GM12878 (cell line): ENCODE measurements around the gene GAK. TPM values are rescaled to one million over a fixed set of nuclear protein-coding genes. Genes with fewer than 3 reads are reported as not detected.

Experiments
- ATAC-seq: fragments of 200-7000 bp; cut with Tn5 transposase; 3 replicates; pipeline ENCODE4 v1.9.1; 2020; ENCODE audit warnings: mild to moderate bottlenecking, moderate library complexity
- BruUV-seq: library from RNA; stranded (reverse); fragments of 400-500 nt; replicated peaks from 2 replicates; lab custom pipeline; 2021; lab: Mats Ljungman, UMichigan
- CTCF ChIA-PET: fragments of 300-600 bp; sonication (Branson Sonifier 250); formaldehyde crosslinking; extraction: SDS; loops from one replicate; lab custom pipeline; 2021; ENCODE audit warnings: inconsistent platforms; lab: Yijun Ruan, JAX
- POLR2A ChIA-PET: fragments of 350-600 bp; formaldehyde crosslinking; extraction: SDS; loops from one replicate; lab custom pipeline; 2021; ENCODE audit warnings: inconsistent platforms; lab: Charles Lee
- RAD21 ChIA-PET: fragments of 300-600 bp; sonication (Branson Sonifier 250); formaldehyde crosslinking; loops from one replicate; lab custom pipeline; 2023; ENCODE audit warnings: antibody characterized with exemption; ENCODE audit not compliant: unreplicated experiment; lab: Charles Lee
- SMC1A ChIA-PET: fragments of 300-600 bp; sonication (Branson Sonifier 250); formaldehyde crosslinking; loops from one replicate; lab custom pipeline; 2023; ENCODE audit not compliant: unreplicated experiment, uncharacterized antibody; lab: Charles Lee
- DNase-seq: peaks from one replicate; pipeline ENCODE4 v3.0.0-alpha.2; 2011; ENCODE audit warnings: low read depth, low spot score
- FAIRE-seq: peaks from 3 replicates; lab custom pipeline; 2011; peaks lifted over from hg19 to GRCh38; lab: Jason Lieb, UNC
- H2AFZ ChIP-seq: 2 replicates; pipeline ENCODE4 v1.6.0; 2011; ENCODE audit warnings: low read depth, low read length, control low read depth; ENCODE audit not compliant: control insufficient read depth
- H3K27ac ChIP-seq: 2 replicates; pipeline ENCODE4 v1.5.1; 2011; ENCODE audit warnings: control low read depth; ENCODE audit not compliant: control insufficient read depth, insufficient read depth
- H3K27me3 ChIP-seq, 2 experiments: replicated peaks in 1 of 2; 2 replicates each; pipeline versions ENCODE4 v1.6.0 to v1.6.1; 2011; ENCODE audit warnings: low read length in 1 of 2; ENCODE audit not compliant: control insufficient read depth in 2 of 2, insufficient read depth in 2 of 2
- H3K36me3 ChIP-seq, 2 experiments: 2 replicates each; pipeline ENCODE4 v1.5.1; 2011; ENCODE audit warnings: low read length in 1 of 2; ENCODE audit not compliant: control insufficient read depth in 2 of 2, insufficient read depth in 2 of 2
- H3K4me1 ChIP-seq: 2 replicates; pipeline ENCODE4 v1.6.1; 2011; ENCODE audit warnings: mild to moderate bottlenecking, low read length, moderate library complexity, mixed read lengths; ENCODE audit not compliant: control insufficient read depth, insufficient read depth
- H3K4me2 ChIP-seq: 2 replicates; pipeline ENCODE4 v1.6.0; 2011; ENCODE audit warnings: control low read depth; ENCODE audit not compliant: control insufficient read depth, insufficient read depth
- H3K4me3 ChIP-seq: fragments of 200-600 bp; sonication (generic); 2 replicates; pipeline ENCODE4 v1.5.1; 2016
- H3K79me2 ChIP-seq: 2 replicates; pipeline ENCODE4 v1.6.0; 2011; ENCODE audit warnings: low read length; ENCODE audit not compliant: control insufficient read depth, insufficient read depth
- H3K9ac ChIP-seq: 2 replicates; pipeline ENCODE4 v1.8.0; 2011; ENCODE audit warnings: low read length, control low read depth, mixed read lengths; ENCODE audit not compliant: control insufficient read depth, insufficient read depth
- H3K9me3 ChIP-seq: replicated peaks from 3 replicates; pipeline ENCODE4 v1.5.1; 2011; ENCODE audit warnings: mild to moderate bottlenecking, low read length; ENCODE audit not compliant: control insufficient read depth, insufficient read depth
- H4K20me1 ChIP-seq: 2 replicates; pipeline ENCODE4 v1.6.0; 2011; ENCODE audit not compliant: control insufficient read depth, insufficient read depth
- CEBPZ ChIP-seq: fragments of 150-350 bp; IDR thresholded peaks from 2 replicates; pipeline ENCODE4 v1.6.1; 2016; ENCODE audit warnings: low read depth, low read length
- KLF5 ChIP-seq: fragments of 450-650 bp; IDR thresholded peaks from 2 replicates; pipeline ENCODE4 v1.6.1; 2014; ENCODE audit warnings: mild to moderate bottlenecking; ENCODE audit not compliant: partially characterized antibody
- MEF2A ChIP-seq: IDR thresholded peaks from 2 replicates; pipeline ENCODE4 v1.6.1; 2011; ENCODE audit warnings: low read depth, mild to moderate bottlenecking, low read length, moderate library complexity; ENCODE audit not compliant: insufficient read depth
- NR2C1 ChIP-seq: fragments of 450-650 bp; IDR thresholded peaks from 2 replicates; pipeline ENCODE4 v1.6.1; 2017; ENCODE audit warnings: antibody characterized with exemption, mild to moderate bottlenecking, moderate library complexity
- NR2F1 ChIP-seq: fragments of 450-650 bp; conservative IDR thresholded peaks from 2 replicates; pipeline ENCODE4 v1.6.1; 2017; ENCODE audit warnings: mild to moderate bottlenecking
- PBX3 ChIP-seq: IDR thresholded peaks from 2 replicates; pipeline ENCODE4 v1.6.1; 2011; ENCODE audit warnings: mild to moderate bottlenecking, low read depth, low read length, moderate library complexity; ENCODE audit not compliant: insufficient replicate concordance
- REST ChIP-seq: IDR thresholded peaks from 2 replicates; pipeline ENCODE4 v1.6.1; 2012; ENCODE audit warnings: mild to moderate bottlenecking, low read depth, low read length
- SKIL ChIP-seq: fragments of 450-650 bp; IDR thresholded peaks from 2 replicates; pipeline ENCODE4 v1.6.1; 2017; ENCODE audit warnings: mild to moderate bottlenecking, low read depth, inconsistent platforms; ENCODE audit not compliant: poor library complexity, severe bottlenecking
- SMAD5 ChIP-seq: IDR thresholded peaks from 2 replicates; pipeline ENCODE4 v1.6.1; 2016; ENCODE audit warnings: antibody characterized with exemption, low read depth
- WGBS: methylation state at CpG from one replicate; pipeline ENCODE4 v1.1.6; 2016; ENCODE audit warnings: low lambda C conversion rate; ENCODE audit not compliant: insufficient replicate concordance, insufficient coverage; ENCODE audit errors: missing lambda C conversion rate; 5-methylcytosine and 5-hydroxymethylcytosine counted together
- in situ Hi-C: fragments of 300-500 bp; cut with MboI; formaldehyde crosslinking; loops from 9 replicates; pipeline ENCODE4 v1.14.3; 2018; ENCODE audit warnings: mixed read lengths
- intact Hi-C: fragments of 100-400 bp; cut with micrococcal nuclease; formaldehyde crosslinking; loops from one replicate; pipeline ENCODE4 v1.14.2; 2022; ENCODE audit not compliant: unreplicated experiment
- polyA plus RNA-seq, 11 experiments: library from polyadenylated mRNA; depleted of rRNA in 4 of 11; unstranded in 6 of 11; stranded (reverse) in 5 of 11; fragments of >200 nt; fragmentation: Nextera tagmentation in 4 of 11; fragmentation: Illumina TruSeq in 1 of 11; extraction: Ambion mirVana in 4 of 11; extraction: Trizol in 1 of 11; gene quantifications; 1 replicate in 1 of 11; 2 replicates in 10 of 11; pipeline versions ENCODE4 v1.2.1 to v1.2.3, GENCODE V29; 2011 to 2016; ENCODE audit warnings: inconsistent platforms in 2 of 11, missing spikeins in 2 of 11, low read depth in 1 of 11
- total RNA-seq, 4 experiments: library from RNA; depleted of rRNA in 3 of 4; stranded (reverse); fragments of >200 nt in 3 of 4; fragmentation: Illumina TruSeq in 1 of 4; extraction: Trizol in 1 of 4; gene quantifications; 2 replicates each; pipeline versions ENCODE4 v1.2.1 to v1.2.3, GENCODE V29; 2013 to 2021
- TF ChIP-seq, protein P1 (sequence below): IDR thresholded peaks from 2 replicates; pipeline ENCODE4 v1.6.1; 2012; ENCODE audit warnings: low read depth, low read length, improper control_type of control experiment

Gene GAK
- total and polyA plus RNA-seq, 10 of the 15 experiments (the other 5 are each of a cell fraction or from before 2014, with no cell fraction given), result 0.82 to 127 (median 53.8) TPM

DNA sequence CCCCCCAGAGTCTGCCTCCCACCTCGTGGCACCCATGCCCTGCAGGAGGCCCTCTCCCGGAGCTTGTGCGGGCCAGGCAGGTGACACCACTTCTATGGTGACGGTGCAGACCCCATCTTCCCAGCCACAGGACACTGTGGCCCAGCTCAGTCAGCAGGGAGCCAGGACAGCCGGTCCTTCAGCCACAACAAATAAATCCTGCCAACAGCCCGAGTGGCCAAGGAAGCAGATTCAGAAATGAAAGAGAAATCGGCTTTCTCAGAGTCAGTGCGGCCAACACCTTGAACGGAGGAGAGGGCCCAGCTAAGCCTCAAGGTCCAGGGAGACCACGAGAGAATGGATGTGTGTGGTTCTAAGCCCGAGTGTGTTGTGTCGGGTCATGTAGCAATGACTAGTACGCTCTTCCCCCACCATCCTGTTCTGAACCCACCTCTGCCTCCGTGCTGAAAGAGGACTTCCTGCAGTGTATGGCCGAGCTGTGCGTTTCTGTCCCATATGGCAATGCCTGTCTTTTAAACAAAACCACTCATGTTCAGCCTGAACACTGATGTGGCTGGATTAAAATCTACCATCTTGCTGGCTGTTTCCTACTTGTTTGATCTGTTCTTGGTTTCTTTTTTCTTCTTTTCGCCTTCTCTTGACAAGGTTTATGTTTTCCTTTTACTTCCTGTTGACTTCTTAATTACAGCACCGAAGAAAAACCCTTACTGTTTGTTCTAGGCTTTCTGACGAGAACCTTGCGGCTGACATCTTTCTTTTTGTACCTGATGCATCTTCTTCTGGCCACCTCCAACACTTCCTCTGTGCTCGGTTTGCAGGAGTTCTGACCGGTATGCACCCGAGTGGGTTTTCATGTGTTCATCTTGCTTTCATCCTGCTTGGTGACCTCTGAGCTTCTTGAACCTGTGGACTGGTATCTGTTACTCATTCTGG, 53.1 kb downstream of the GAK start:
- H3K79me2 ChIP-seq, result no peaks in the 10 kb centered on the region
- no peak for DNase-seq
- no peak; the same call in 2 of the 3 replicates for ATAC-seq
- H3K36me3 ChIP-seq, result peaks cover 18 to 23% of the 10 kb centered on the region in 2 experiments
- no peaks in the 10 kb centered on the region for H3K9me3 ChIP-seq
- WGBS, result 75% methylated on average over 23 of the region's 23 CpGs
- peak overlapping the region; percentile 53 for H3K27ac ChIP-seq
- no peak overlapping the region for H3K4me3 ChIP-seq
- in situ Hi-C loops, result no loop called here
- peaks cover 13% of the 10 kb centered on the region for H3K4me1 ChIP-seq
- BruUV-seq, result TSS peak; percentile 35
- RAD21 ChIA-PET, result interaction anchor here (0.7 to 1.3 kb wide), 2 partner anchors 18 to 106 kb away, joined by 3 to 4 read pairs; no protein-coding TSS in a partner anchor
- SMC1A ChIA-PET, result no interaction called here
- CTCF ChIA-PET, result no interaction called here
- POLR2A ChIA-PET, result no interaction called here
- FAIRE-seq, result peak; percentile 23
- no peaks in the 10 kb centered on the region for H4K20me1 ChIP-seq
- no peaks in the 10 kb centered on the region for H3K27me3 ChIP-seq
- intact Hi-C loops, result no loop called here
- no peak overlapping the region for H3K9ac ChIP-seq
- H2AFZ ChIP-seq, result no peak overlapping the region
- peak overlapping the region; percentile 54 for H3K4me2 ChIP-seq
- TF ChIP-seq MEF2A, result no peak
- TF ChIP-seq NR2C1, result no peak
- TF ChIP-seq, protein P1, sequence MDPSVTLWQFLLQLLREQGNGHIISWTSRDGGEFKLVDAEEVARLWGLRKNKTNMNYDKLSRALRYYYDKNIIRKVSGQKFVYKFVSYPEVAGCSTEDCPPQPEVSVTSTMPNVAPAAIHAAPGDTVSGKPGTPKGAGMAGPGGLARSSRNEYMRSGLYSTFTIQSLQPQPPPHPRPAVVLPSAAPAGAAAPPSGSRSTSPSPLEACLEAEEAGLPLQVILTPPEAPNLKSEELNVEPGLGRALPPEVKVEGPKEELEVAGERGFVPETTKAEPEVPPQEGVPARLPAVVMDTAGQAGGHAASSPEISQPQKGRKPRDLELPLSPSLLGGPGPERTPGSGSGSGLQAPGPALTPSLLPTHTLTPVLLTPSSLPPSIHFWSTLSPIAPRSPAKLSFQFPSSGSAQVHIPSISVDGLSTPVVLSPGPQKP, result no peak
- no peak for TF ChIP-seq KLF5
- peak; percentile 43; the same call in 1 of the 2 replicates for TF ChIP-seq NR2F1
- no peak for TF ChIP-seq SMAD5
- no peak for TF ChIP-seq CEBPZ
- no peak for TF ChIP-seq PBX3
- no peak for TF ChIP-seq SKIL
- no peak for TF ChIP-seq REST
